GM18498 (cell line): ENCODE results near the gene SAXO1.
"Not testable (repeated sequence)": the region's sequence is repeated elsewhere in the genome, so short reads cannot be mapped to it uniquely, and the experiment has no call there.

ENCODE experiments used
- ATAC-seq: cut with Tn5 transposase; IDR thresholded peaks from one replicate; pipeline ENCODE4 v1.9.1; 2021; ENCODE audit warnings: mild to moderate bottlenecking, moderate library complexity; ENCODE audit not compliant: unreplicated experiment

SAXO1 gene, protein sequence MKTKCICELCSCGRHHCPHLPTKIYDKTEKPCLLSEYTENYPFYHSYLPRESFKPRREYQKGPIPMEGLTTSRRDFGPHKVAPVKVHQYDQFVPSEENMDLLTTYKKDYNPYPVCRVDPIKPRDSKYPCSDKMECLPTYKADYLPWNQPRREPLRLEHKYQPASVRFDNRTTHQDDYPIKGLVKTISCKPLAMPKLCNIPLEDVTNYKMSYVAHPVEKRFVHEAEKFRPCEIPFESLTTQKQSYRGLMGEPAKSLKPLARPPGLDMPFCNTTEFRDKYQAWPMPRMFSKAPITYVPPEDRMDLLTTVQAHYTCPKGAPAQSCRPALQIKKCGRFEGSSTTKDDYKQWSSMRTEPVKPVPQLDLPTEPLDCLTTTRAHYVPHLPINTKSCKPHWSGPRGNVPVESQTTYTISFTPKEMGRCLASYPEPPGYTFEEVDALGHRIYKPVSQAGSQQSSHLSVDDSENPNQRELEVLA

DNA sequence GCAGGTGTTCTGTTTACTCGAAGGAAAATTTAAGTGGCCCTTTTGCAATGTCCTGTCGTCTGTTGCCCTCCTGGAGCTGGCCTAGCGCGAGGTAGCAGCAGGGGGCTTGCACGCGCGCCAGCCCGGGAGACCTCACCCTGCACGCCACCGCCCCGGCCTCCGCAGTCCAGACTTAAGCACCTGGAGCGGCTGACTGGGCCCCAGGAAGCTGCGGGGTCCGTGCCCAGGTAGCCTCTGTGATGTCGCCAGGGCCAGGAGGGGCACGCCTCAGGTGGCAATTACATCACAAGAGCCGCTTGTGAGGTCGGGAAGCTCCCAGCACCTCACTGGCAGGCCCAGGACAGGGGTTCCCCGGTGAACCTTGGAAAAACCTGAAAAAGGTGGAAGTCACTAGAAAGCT is at the start of gene SAXO1:
SAXO1 (minus strand) TSS at position 195 of the 400 bp plus-strand sequence. CDS start 301 bp downstream, outside the sequence.
- no peak for ATAC-seq

DNA sequence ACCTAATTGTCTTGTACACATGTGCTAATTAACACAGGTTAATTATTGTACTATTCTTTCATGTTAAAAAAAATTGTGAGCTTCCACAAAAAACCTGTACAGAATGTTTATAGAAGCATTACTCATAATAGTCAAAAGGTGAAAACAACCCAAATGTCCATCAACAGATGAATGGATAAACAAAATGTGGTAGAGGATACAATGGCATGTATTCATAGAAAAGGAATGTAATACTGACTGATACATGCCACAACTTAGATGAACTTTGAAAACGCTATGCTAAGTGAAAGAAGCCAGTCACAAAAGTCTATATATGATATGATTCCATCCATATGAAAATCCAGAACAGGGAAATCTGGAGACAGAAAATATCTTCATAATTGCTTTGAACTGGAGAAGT is 41.8 kb upstream of the SAXO1 start:
- no peak for ATAC-seq

DNA sequence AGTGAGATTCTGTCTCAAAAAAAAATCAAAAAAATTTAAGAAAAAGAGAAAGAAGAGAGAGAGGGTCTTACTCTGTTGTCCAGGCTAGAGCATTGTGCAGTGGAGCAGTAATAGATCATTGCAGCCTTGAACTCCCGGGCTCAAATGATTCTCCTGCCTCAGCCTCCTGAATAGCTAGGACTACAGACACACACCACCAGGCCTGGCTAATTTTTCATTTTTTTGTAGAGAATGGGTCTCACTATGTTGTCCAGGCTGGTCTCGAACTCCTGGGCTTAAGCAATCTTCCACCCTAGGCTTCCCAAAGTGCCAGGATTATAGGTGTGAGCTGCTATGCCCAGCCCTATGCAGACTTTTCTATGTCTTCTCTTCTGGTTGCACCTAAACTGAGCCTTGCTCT is 41.2 kb upstream of the SAXO1 start:
- no peak for ATAC-seq

DNA sequence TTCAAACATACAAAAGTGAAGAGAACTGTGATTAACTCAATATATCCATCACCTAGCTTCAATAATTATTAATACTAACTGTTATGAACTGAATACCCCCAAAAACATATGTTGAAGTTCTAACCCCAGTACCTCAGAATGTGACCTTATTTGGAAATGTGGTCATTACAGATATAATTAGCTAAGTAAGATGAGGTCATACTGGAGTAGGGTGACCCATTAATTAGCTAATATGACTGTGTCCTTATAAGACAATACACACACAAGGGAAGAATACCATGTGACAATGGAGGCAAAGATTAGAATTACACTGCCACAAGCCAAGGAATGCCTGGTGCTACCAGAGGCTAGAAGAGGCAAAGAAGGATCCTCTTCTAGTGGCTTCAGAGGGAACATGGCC is 24.0 kb upstream of the SAXO1 start:
- no peak for ATAC-seq

DNA sequence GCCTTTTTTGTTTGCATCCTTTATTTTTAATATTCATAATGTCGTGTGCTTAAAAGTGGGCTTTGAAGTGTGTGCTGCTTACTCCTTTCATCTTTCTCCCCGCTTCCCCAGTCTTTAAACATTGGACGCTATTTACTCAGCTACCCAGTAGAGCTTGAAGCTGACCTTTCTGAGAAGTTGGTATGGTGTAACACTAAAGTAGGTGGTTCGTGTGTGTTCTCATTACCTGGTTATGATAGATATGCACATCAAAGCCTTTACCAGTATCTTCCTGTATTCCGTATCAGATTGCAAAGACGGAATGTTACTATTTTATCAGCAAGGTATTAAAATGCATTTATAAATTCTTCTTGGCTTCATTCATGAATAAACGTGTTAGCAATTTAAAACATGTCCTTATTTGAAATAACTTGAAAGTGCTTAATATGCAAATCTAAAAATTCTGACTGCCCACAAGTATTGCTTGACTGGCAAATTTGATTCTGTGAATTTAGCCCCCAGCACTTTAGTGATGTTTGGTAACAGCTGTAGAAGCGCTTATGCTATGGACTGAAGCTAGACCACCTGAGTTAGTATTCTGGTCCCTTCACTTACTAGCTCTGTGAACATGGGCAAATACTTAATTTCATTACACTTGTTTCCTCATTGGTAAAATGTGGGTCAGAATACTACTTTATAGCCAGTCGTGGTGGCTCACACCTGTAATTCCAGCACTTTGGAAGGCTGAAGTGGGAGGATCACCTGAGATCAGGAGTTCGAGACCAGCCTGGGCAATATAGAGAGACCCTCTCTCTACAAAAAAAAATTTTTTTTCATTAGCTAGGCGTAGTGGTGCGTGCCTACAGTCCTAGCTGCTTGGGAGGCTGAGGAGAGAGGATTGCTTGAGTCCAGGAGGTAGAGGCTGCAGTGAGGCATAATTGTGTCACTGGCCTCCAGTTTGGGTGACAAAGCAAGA is 17.9 kb upstream of the SAXO1 start:
- ATAC-seq, result no peak

DNA sequence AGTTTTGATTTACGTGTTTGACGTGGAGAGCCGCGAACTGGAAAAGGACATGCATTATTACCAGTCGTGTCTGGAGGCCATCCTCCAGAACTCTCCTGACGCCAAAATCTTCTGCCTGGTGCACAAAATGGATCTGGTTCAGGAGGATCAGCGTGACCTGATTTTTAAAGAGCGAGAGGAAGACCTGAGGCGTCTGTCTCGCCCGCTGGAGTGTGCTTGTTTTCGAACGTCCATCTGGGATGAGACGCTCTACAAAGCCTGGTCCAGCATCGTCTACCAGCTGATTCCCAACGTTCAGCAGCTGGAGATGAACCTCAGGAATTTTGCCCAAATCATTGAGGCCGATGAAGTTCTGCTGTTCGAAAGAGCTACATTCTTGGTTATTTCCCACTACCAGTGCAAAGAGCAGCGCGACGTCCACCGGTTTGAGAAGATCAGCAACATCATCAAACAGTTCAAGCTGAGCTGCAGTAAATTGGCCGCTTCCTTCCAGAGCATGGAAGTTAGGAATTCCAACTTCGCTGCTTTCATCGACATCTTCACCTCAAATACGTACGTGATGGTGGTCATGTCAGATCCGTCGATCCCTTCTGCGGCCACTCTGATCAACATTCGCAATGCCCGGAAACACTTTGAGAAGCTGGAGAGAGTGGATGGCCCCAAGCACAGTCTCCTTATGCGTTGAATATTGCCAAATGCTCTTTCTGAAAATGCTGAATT is 17.1 kb upstream of the SAXO1 start:
- ATAC-seq, result no peak

DNA sequence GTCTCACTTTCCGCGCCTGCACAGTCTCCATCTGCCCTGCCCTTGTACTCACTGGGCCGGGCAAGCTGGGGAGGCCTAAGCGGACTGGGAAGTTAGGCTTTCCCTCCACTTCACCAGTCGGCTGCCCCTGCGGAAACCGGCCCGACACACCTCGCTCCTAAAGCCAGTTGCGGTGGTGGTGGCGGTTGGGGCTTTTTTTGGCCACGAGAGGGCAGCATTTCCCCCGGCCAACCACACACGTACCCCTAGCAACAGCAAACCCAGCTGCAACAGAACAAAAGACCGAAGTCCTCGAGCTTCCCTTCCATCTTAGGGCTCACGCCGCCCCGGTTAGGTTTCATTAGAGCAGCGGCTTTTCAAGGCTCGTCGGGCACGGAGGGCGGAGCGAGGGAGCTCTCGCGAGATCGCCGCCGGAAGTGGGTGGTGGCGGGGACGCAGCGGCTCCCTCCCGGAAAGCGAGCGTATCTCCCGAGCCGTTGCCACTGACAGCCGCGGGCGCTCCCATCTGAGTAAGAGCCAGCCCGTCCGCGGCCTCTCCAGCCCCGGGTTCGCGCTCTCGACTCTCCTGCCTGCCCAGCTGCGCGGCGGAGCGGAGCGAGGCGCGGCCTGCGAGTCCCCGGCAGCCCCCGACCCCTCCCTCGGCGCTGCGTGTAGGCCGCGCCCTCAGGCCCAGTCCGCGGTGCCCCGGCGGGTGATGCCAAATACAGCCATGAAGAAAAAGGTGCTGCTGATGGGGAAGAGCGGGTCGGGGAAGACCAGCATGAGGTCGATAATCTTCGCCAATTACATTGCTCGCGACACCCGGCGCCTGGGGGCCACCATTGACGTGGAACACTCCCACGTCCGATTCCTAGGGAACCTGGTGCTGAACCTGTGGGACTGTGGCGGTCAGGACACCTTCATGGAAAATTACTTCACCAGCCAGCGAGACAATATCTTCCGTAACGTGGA is 16.2 kb upstream of the SAXO1 start, which contains the start of gene RRAGA:
RRAGA (plus strand) TSS at position 462 of the 951 bp plus-strand sequence; CDS start at position 695, 233 bp downstream.
- ATAC-seq, result peak; percentile 91

DNA sequence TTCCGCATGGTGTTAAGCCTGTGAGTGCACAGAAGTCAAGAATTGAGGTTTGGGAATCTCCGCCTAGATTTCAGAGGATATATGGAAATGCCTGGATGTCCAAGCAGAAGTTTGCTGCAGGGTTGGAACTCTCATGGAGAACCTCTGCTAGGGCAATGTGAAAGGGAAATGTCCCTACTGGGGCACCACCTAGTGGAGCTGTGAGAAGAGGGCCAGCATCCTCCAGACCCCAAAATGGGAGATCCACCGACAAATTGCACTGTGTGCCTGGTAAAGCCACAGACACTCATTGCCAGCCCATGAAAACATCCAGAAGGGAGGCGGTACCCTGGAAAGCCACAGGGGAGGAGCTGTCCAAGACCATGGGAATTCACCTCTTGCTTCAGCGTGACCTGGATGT is 3.6 kb upstream of the SAXO1 start:
- no peak for ATAC-seq

DNA sequence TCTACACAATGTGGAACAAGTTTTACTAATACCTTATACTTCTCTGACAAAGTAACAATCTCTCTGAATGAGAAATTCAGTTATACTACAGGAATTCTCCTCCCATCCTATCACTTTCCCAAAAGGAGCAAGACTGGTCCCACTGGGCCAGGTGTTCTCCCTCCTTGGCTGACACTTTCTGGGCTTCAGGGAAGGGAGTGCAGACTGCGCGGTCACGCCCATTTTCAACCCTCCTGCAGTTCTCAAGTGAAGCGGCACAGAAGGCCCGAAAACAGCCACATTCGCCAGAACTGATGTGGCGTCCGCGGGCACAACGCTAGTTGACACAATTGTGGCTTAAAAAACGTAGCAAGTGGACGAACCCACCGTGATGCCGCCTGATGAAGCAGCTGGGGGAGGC is 603 bp downstream of the SAXO1 start:
- ATAC-seq, result no peak

DNA sequence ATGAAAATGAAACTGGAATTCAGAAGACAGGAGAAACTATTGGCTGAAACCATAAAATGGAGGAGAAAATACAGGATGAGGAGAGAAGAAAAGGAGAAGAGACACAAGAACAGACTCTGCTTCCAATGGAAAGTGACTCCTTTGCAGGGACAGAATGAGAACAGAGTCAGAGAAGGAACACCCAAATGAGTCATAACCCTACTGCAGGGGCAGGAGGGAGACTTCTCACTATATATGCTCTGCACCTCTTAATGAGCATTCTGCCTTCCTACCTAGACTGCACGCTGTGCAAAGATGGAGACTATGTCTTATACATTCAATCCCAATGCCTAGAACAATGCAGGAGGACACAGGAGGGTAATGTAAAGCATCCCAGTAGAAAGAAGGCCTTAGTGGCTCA is 2.1 kb downstream of the SAXO1 start:
- peak; percentile 58 for ATAC-seq

DNA sequence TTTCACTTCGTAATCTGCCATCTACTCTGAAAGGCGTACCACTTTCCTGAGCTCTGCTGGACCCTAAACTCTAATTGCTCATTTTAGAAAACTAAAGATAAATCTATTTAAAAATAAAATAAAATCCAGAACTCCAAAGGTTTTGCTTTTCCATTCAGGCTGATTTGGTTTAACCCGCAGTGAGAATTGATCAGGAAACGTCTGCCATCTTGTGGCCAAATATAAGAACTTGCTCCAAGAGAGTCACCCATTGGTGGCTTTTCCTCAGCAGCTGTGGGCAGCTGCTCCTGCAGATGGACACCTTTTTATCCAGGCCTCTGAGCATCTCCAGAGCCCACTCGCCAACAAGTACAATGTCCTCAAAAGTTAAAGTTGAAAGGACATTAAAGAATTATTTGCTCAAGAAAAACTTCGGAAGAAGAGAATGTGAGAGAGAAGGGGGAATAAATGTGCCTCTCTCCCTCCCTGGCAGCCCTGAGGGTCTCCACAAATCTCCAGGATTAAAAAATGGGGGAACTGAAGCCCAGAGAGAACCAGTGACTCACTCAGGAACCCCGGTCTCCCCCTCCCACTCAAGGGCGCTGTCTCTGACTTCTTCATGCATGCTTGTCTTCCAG is 4.1 kb downstream of the SAXO1 start:
- peak; percentile 63 for ATAC-seq

DNA sequence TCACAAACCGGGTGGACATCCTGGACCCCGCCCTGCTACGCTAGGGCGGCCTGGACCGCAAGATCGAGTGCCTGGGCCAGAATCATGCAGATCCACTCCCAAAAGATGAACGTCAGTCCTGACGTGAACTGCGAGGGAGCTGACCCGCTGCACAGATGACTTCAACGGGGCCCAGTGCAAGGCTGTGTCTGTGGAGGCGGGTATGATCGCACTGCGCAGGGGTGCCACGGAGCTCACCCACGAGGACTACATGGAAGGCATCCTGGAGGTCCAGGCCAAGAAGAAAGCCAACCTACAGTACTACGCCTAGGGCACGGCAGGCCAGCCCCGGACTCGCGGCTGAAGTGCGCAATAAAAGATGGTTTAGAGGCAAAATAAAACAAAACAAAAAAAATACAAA is 5.2 kb downstream of the SAXO1 start:
- ATAC-seq, result no peak

DNA sequence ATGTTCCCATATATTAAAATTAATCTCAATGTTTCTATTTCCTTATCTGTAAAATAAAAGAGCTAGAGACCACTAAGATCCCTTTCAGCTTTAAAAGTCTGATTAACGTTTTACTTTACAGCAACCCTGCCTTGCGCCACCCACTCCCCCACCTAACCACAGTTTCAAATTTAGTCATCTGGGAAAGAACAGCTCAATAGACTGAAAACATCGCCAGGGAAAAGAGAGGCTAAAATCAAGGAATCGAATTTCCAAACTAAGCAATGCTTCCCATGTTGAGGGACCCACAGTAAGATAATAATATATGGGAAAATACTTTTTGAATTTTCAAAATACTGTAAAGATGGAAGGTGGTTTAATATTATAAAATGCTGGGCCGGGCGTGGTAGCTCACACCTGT is 6.6 kb downstream of the SAXO1 start:
- no peak for ATAC-seq

DNA sequence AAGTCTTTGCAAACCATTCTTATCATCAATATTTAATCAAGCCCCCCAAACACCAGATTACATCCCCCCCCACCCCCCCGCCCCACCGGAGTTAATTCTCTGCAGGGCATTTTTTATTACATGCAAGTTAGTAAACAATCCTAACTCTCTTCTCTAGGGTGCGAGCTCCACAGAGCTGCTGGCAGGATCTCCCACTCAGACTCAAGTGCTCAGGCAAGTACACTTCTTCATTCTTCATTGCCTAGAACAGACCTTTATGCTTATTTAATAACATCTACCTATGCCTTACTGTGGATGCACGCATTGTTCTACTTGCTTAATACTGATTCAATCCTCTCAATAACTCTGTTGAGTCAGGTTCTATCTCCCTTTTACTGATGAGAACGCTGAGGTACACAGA is 9.9 kb downstream of the SAXO1 start:
- no peak for ATAC-seq

DNA sequence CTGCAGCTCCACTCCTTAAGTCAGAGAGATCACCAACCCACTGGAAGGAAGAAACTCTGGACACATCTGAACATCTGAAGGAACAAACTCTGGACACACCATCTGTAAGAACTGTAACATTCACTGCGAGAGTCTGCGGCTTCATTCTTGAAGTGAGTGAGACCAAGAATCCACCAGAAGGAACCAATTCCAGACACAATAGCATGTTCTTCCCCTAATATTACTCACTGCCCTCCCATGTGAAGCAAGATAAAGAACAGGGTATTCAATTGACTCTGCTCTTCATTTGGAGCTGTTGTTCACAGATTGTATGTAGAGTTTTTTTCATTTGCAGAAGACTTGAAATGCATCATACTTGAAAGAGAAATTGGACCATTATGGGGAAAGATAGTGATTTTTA is 10.8 kb downstream of the SAXO1 start:
- ATAC-seq, result no peak

DNA sequence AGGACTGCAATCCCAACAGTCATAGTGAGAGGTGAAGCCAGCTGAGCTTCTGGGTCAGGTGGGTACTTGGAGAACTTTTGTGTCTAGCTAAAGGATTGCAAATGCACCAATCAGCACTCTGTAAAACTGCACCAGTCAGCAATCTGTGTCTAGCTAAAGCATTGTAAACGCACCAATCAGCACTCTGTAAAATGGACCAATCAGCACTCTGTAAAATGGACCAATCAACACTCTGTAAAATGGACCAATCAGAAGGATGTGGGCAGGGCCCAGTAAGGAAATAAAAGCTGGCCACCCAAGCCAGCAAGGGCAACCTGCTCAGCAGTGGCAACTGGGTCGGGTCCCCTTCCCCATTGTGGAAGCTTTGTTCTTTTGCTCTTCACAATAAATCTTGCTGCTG is 11.4 kb downstream of the SAXO1 start:
- not testable (repeated sequence) for ATAC-seq

DNA sequence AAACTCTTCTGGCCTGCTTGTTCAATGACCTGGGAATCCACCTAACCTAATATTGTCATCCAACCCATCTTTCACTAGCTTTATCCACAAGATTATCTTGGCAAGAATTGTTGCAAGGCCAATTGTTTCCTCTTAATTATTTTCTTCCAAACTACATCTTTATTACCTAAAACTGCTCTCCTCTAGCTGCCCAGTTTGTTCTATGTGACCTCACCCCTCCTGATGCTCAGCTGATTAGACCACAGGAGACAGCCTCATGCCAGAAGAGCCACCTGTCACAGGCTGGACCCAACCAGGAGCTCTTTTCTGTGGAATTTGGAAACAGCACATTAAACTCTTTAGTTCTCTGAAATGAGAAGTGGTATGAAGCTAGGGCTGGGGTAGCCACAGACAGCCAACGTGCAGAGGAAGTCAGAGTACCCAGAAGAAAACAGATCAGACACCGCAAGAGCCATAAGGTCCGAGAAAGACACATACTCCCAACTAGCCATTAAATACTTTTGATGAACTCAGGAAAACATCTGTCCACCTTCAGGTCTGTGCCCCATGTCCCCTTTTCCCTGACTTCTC is 12.0 kb downstream of the SAXO1 start:
- ATAC-seq, result no peak

DNA sequence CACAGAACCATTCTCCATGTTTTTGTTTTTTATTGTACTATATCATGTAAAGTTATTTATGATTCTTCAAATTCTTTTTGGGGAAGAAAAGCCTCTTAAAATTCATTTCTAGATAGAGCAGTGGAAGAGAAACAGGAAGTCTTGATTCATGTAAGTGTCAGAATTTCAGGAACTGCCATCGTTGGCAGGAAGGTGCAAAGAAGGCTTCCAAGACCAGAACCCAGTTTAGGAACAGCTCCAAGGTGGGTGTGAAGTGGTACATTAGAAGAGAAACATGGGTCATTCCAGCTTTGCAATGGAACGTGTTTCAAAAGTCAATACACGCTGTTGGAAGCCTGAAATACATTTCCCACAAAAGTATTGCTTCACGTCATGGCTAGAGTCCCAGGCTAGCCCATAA is 14.8 kb downstream of the SAXO1 start:
- no peak for ATAC-seq

DNA sequence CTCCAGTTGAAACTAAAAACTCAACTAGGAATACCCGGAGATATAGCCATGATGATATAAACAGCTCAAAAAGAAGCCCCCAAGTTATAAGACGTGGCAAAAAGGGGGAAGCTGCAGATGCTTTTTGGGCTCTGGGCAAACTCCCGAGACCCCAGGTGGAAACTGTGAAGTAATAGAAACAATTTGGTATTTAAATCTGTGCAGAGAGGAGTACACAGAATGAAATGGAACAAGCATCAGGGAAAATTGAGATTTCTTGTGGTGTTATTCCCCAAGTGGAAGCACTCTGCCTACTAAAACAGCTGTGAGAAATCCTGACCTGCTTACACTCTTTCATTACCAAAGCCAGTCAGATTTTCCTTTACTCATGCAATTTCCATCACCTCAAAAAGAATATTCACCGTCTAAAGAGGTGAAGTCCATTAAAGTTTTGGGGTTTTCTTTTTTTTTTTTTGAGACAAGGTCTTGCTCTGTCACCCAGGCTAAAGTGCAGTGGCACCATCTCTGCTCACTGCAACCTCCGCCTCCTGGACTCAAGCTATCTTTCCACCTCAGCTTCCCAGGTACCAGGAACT is 23.5 kb downstream of the SAXO1 start:
- no peak for ATAC-seq
